Mononuclear cell (primary cell): ENCODE data around the gene PDE9A. TPM values are rescaled to one million over a fixed set of nuclear protein-coding genes. Genes with fewer than 3 reads are reported as not detected.
"Not testable (repeated sequence)": the region's sequence is repeated elsewhere in the genome, so short reads cannot be mapped to it uniquely, and the experiment has no call there.

ENCODE experiments used
- H3K27me3 ChIP-seq: 2 replicates; pipeline ENCODE4 v1.6.0; 2011; ENCODE audit warnings: low read length, control low read depth; ENCODE audit not compliant: insufficient read depth
- H3K4me1 ChIP-seq: 2 replicates; pipeline ENCODE4 v1.5.1; 2011; ENCODE audit warnings: mild to moderate bottlenecking, low read length, control low read depth; ENCODE audit not compliant: insufficient read depth
- H3K4me3 ChIP-seq: 2 replicates; pipeline ENCODE4 v1.5.1; 2011; ENCODE audit warnings: mild to moderate bottlenecking, low read length, moderate library complexity
- H3K9me3 ChIP-seq: 2 replicates; pipeline ENCODE4 v1.5.1; 2011; ENCODE audit warnings: low read depth, mild to moderate bottlenecking, control low read depth, low read length
- total RNA-seq: library from RNA; depleted of rRNA; stranded (reverse); fragments of >200 nt; gene quantifications from one replicate; pipeline ENCODE4 v1.2.3, GENCODE V29; 2012

PDE9A gene
- total RNA-seq, 1 donor = 3.0 TPM

GRCh38 chr21:42703965-42704364 lies 50.5 kb downstream of the PDE9A start:
- H3K4me3 ChIP-seq = no peak overlapping the region
- no peaks in the 10 kb centered on the region for H3K4me1 ChIP-seq
- no peaks in the 10 kb centered on the region for H3K9me3 ChIP-seq
- H3K27me3 ChIP-seq = no peaks in the 10 kb centered on the region

GRCh38 chr21:42704861-42705260 lies 51.4 kb downstream of the PDE9A start:
- no peaks in the 10 kb centered on the region for H3K4me1 ChIP-seq
- H3K4me3 ChIP-seq = no peak overlapping the region
- no peaks in the 10 kb centered on the region for H3K9me3 ChIP-seq
- H3K27me3 ChIP-seq = no peaks in the 10 kb centered on the region

GRCh38 chr21:42705346-42705745 lies 51.9 kb downstream of the PDE9A start:
- no peak overlapping the region for H3K4me3 ChIP-seq
- no peaks in the 10 kb centered on the region for H3K4me1 ChIP-seq
- H3K27me3 ChIP-seq = no peaks in the 10 kb centered on the region
- H3K9me3 ChIP-seq = no peaks in the 10 kb centered on the region

- Histone ChIP-seq H3K9me3 (no peaks in the 10 kb centered on the region), H3K4me3 (no peak overlapping the region), H3K27me3 (no peaks in the 10 kb centered on the region), H3K4me1 (no peaks in the 10 kb centered on the region)
These were observed 52.4 kb downstream of the PDE9A start for GRCh38 chr21:42705746-42706374.

- H3K4me1 ChIP-seq = no peaks in the 10 kb centered on the region
- no peak overlapping the region for H3K4me3 ChIP-seq
- no peaks in the 10 kb centered on the region for H3K9me3 ChIP-seq
- H3K27me3 ChIP-seq = no peaks in the 10 kb centered on the region
These were observed 53.3 kb downstream of the PDE9A start for GRCh38 chr21:42706765-42707164.

GRCh38 chr21:42707207-42707830 lies 53.9 kb downstream of the PDE9A start:
- Histone ChIP-seq H3K27me3 (no peaks in the 10 kb centered on the region), H3K9me3 (no peaks in the 10 kb centered on the region), H3K4me3 (no peak overlapping the region), H3K4me1 (no peaks in the 10 kb centered on the region)

- Histone ChIP-seq H3K4me1 (no peaks in the 10 kb centered on the region), H3K9me3 (no peaks in the 10 kb centered on the region)
These were observed 54.7 kb downstream of the PDE9A start for GRCh38 chr21:42708107-42708506.

GRCh38 chr21:42708916-42709315 lies 55.5 kb downstream of the PDE9A start:
- not testable (repeated sequence) for H3K27me3 ChIP-seq, H3K9me3 ChIP-seq, H3K4me3 ChIP-seq, H3K4me1 ChIP-seq

More at GRCh38 chr21:42708107-42708506, 54.7 kb downstream of the PDE9A start:
- Histone ChIP-seq H3K4me3 (no peak overlapping the region), H3K27me3 (no peaks in the 10 kb centered on the region)

- no peak overlapping the region for H3K4me3 ChIP-seq
These were observed 58.2 kb downstream of the PDE9A start for GRCh38 chr21:42711667-42712066.

GRCh38 chr21:42715427-42715826 lies 62.0 kb downstream of the PDE9A start:
- H3K9me3 ChIP-seq, H3K4me1 ChIP-seq, H3K4me3 ChIP-seq, H3K27me3 ChIP-seq: not testable (repeated sequence)

More at GRCh38 chr21:42711667-42712066, 58.2 kb downstream of the PDE9A start:
- Histone ChIP-seq H3K9me3 (no peaks in the 10 kb centered on the region), H3K27me3 (no peaks in the 10 kb centered on the region), H3K4me1 (no peaks in the 10 kb centered on the region)

- H3K27me3 ChIP-seq = no peaks in the 10 kb centered on the region
- no peaks in the 10 kb centered on the region for H3K4me1 ChIP-seq
- no peak overlapping the region for H3K4me3 ChIP-seq
- no peaks in the 10 kb centered on the region for H3K9me3 ChIP-seq
These were observed 62.7 kb downstream of the PDE9A start for GRCh38 chr21:42716074-42716473.

- H3K4me3 ChIP-seq, H3K9me3 ChIP-seq, H3K4me1 ChIP-seq: not testable (repeated sequence)
These were observed 67.1 kb downstream of the PDE9A start for GRCh38 chr21:42720484-42720883.

GRCh38 chr21:42721341-42721824 lies 68.0 kb downstream of the PDE9A start:
- Histone ChIP-seq H3K9me3 (no peaks in the 10 kb centered on the region), H3K4me3 (no peak overlapping the region), H3K4me1 (no peaks in the 10 kb centered on the region), H3K27me3 (no peaks in the 10 kb centered on the region)

More at GRCh38 chr21:42720484-42720883, 67.1 kb downstream of the PDE9A start:
- H3K27me3 ChIP-seq = not testable (repeated sequence)

GRCh38 chr21:42722153-42722552 lies 68.7 kb downstream of the PDE9A start:
- H3K4me1 ChIP-seq = no peaks in the 10 kb centered on the region
- H3K9me3 ChIP-seq = no peaks in the 10 kb centered on the region
- H3K4me3 ChIP-seq = no peak overlapping the region
- no peaks in the 10 kb centered on the region for H3K27me3 ChIP-seq

GRCh38 chr21:42722808-42723473 lies 69.5 kb downstream of the PDE9A start:
- no peaks in the 10 kb centered on the region for H3K27me3 ChIP-seq
- no peaks in the 10 kb centered on the region for H3K4me1 ChIP-seq
- no peak overlapping the region for H3K4me3 ChIP-seq
- H3K9me3 ChIP-seq = no peaks in the 10 kb centered on the region
